Measurements from ENCODE around the gene MCCC1.
"Not testable (repeated sequence)": the region's sequence is repeated elsewhere in the genome, so short reads cannot be mapped to it uniquely, and the experiment has no call there.

The MCCC1 gene

DNA sequence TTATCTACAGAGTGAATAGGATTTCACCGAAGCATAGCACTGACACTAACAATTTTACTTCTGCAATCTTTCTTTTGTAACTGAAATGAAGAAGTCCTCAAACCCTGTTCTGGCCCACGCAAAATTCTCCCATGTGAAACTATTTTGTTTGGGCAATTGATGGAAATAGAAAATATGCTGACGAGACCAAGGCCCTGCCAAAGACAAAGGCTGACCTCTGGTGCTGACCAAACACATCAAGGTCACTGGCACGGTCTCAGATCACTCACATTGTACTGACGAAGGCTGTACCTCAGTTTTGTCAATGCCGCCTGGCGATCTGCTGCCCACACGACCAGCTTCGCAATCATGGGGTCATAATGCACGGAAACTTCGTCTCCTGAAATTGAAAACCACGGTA, 60.5 kb downstream of the MCCC1 start:
- DNase-seq: no peak

DNA sequence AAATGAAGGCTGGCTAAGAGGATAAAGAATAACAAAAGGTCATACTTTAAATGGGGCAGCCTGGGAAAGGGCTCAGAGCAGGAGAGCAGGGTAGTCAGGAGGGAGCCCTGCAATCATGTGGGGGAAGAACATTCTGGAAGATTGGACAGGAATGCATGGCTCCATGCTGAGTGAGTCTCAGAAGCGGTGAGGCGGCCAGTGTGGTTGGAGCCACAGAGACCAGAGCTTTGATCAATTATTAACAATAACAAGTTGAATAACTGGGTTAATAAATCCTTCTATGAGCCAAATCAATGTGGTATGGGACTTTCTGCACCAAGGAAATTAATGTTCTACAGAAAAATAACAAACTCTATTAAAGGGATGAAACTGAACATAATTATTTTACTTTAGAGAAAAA, 61.1 kb downstream of the MCCC1 start:
- no peak for DNase-seq

DNA sequence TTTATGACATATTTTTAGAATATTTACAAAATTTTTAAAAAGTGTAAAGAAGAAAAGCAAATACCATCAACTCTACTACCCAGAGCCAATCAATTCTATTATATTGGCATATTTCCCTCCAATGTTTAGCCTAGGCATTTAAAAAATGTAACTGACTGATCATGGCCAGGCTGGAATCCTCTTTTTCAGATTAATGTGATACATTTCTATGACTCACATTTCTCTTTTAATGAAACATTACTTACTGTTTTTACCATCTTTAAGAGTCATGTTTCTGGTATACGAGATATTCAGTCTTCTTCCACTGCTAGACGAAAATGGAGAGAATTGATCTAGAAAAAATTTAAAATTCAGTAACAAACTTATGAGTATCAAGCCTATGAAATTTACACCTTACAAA, 65.5 kb downstream of the MCCC1 start:
- no peak for DNase-seq

DNA sequence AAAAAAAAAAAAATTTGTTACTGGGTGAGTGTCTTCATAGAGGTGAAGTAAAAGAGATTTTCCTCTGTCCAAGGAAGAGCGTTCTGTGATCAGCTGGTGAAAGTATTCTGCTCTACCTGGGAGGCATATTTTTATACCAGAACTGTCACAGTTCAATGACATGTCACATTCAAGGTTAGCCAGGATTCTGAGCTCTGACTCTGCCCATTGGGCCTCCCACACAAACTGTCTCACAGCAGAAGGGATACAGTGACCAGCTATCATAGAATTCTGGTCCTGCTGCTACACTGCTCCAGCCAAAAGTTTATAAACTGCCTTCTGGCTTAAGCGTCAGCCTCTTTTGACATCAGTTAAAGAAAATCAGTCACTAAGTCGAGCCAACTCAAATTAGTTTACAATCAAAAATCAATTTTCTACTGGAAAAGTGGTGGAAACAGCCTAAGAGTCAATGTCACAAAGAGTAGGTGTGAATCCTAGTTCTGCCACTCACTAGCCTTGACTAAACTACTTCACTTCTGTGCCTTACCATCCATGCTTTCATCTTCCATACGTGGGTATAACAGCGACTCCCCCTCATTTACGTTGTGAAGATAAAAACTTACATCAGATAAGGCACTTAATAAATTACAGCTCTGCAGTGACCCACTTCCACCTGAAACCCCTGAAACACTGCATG, 66.3 kb downstream of the MCCC1 start:
- DNase-seq: no peak

DNA sequence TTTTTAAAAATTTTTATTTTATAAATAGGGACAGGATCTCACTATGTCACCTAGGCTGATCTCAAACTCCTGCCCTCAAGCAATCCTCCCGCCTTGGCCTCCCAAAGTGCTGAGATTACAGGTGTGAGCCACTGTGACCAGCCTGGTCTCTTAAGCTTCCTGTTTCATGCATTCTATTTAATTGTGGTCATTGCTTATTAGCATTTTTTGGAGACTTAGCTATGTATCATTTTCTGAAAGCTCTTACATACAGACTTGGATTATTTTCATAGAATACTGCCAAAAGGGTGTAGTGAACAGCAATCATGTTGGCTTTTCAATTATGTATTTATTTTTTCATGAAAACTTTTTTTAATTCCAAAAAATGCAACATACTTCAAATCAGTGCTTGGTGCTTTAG, 67.5 kb downstream of the MCCC1 start:
- DNase-seq: no peak

DNA sequence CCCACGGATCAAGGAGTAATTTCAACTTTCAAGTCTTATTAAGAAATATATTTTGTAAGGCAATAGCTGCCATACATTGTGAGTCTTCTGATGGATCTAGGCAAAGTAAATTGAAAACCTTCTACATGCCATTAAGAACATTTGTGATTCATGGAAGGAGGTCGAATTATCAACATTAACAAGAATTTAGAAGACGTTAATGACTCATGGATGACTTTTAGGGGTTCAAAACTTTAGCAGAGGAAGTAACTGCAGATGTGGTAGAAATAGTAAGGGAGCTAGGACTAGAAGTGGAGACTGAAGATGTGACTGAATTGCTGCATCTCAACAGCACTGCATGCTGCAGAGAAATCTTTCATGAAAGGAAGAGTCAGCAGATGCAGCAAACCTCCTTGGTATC, 70.9 kb downstream of the MCCC1 start:
- DNase-seq: no peak

DNA sequence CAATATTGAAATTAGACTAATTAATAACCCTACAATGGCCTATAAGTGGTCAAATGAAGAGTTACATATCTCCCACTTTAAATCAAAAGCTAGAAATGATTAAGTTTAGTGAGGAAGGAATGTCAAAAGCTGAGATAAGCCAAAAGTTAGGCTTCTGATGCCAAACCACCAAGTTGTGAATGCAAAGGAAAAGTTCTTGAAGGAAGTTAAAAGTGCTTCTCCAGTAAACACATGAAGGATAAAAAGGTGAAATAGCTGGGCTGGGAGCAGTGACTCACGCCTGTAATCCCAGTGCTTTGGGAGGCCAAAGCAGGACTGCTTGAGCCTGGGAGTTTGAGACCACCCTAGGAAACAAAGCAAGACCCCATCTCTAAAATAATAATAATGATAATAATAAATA, 72.0 kb downstream of the MCCC1 start:
- no peak for DNase-seq

DNA sequence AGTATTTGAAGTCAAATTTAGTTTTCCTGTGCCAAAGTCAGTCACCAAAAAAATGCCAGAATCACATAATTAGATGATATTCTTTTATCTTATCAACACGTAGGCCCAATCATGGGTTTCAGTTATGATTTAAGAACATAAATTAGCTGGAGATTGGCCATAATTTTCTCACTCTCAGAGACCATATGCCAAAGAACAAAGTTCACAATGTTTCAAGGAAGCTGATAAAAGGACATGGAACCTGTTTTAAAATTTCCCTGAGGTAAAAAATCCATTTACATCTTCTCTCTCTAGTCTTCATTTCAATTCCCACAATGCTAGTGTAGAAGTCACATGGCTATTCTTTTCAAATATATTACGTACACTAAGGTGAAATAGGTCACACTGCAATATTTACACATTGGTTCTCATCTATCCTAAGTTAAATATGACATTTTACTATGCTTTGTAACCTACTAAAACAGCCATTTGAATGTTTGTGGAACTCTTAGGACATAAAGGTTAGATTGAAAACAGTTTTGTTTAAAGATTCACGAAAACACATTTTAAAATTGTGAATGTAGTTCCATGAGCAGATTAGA, 76.3 kb downstream of the MCCC1 start:
- DNase-seq: no peak

DNA sequence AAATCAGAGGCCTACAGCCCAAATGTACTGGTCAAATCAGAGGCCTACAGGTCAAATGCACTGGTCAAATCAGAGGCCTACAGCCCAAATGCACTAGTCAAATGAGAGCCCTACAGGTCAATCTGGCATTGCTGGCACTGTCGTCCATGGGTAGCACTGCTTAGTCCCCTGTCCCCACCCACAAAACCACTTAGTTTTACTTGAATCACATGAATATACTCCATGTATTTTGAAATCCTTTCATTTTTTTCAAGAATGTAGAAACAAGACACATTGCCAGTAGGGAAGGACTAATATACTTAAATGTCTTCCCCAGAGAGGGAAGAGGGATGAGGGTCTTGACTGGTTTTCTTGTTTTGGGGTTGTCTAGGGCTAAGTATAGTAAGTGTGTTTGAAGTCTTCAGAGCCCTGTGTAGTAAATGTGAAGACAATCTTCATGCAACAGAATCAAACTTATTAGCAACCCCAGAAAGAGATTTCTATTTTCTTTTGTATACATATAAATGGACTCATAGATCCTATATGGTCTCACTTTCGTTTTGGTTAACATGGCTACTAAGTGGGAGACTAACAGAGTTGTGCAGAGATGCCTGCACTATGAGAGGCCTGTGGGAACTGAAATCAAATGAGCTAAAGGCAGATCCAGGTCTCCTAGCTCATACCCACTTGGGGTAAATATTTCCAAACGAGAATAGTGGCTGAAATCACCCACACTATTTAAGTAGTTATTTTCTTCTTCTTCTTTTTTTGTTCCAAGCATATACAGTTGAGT, 80.7 kb downstream of the MCCC1 start:
- DNase-seq: no peak

DNA sequence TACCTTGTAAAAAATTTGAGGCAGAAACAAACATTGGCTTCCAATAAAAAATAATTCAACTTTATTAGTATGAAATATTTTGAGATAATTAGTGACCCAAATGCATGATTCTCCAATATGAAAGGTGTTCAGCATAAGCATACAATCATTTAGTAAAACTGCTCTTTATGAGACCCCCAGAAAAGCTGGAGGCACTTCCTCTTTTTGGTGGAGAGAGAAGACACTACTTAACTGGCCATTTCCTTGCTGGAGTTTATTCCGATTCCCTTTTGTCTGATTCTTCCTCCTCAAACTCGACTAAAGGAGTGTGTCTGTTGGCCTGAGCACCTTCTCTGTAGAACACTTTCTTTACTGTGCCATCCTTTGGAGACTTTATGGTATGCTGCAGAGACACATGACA, 84.1 kb downstream of the MCCC1 start:
- DNase-seq: no peak

DNA sequence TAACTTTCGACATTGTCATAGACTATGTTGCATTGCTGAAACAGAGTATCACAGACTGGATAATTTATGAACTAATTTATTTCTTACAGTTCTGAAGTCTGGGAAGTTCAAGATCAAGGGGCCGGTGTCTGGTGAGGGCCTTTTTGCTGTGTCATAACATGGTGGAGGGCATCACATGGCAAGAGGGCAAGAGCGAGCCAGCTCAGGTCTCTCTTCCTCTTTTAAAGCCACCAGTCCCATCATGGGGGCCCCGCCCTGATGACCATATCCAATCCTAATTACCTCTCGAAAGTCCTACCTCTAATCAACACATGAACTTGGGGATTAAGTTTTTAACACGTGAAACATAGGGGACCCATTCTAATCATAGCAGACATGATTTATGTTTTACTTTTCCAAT, 85.4 kb downstream of the MCCC1 start:
- DNase-seq: no peak

DNA sequence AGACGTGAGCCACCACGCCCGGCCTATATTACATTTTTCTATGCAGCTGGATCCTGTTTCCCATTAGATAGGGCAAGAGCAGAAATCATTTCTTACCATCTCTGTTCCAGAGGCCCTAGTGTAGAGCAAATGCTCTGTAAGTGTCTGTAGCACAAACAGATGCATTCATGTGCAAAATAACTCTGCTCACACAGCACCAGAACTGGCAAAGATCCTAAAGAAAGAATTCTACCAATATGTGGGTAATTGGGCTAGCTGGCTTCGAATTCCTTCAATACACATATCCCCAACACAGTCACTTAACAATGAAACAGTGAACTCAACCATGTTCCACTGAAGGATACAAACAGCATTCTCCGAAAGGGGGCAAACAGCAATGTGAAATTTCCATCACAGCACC, 86.2 kb downstream of the MCCC1 start:
- no peak for DNase-seq

DNA sequence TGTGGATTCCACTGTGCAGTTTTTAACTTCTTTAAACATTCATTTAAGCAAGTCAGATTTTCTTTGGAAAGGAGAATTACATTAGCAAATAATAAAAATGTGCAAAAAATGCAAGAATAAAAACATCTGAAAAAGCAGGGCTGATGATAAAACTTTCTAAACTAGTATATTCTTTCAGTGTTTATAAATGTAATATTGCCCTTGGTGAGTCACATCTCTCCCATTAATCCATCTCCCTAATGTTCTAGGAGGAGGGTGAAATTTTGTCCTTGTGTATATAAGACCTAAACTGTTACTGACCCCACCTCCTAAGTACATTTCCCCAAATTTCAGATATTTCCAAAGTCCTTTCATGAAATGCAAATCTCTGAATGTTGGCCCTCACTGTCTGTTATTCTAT, 90.5 kb downstream of the MCCC1 start:
- DNase-seq: no peak

DNA sequence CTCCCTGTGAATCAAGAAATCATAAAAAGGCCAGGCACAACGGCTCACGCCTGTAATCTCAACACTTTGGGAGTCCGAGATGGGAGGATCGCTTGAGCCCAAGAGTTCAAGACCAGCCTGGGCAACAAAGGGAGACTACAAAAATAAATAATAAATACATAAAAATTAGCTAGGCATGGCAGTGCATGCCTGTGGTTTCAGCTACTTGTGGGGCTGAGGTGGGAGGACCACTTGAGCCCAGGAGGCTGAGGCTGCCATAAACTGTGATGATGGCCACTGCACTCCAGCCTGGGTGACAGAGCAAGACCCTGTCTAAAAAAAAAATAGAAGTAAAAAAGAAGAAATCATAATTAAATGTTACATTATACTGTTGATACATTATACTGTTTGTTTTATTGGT, 91.0 kb downstream of the MCCC1 start:
- no peak for DNase-seq

DNA sequence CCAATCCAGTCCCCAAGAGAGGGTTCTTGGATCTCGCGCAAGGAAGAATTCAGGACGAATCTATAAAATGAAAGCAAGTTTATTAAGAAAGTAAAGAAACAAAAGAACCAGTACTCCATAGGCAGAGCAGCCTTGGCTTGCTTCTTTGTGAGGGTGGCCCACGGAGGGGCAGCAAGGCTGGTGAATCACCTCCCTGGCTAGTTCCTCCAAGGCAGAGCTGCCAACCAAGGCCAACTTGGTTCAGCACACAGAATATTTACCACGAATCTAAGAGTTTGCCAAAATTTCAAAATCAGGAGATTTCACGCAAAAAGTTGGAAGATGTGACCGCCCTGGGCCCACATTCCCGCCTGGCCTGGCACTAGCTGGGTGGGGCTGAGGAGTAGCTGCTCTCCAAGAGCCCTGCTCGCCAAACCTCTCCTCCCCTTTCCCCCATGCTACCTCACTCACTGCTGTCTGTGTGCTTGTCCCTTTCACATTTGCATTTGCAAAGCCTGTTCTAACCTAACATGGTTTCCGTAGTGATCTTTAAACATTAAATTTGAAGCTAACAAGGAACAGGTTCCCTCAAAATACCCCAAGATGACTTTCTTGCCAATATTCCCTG, 92.8 kb downstream of the MCCC1 start:
- DNase-seq: no peak

DNA sequence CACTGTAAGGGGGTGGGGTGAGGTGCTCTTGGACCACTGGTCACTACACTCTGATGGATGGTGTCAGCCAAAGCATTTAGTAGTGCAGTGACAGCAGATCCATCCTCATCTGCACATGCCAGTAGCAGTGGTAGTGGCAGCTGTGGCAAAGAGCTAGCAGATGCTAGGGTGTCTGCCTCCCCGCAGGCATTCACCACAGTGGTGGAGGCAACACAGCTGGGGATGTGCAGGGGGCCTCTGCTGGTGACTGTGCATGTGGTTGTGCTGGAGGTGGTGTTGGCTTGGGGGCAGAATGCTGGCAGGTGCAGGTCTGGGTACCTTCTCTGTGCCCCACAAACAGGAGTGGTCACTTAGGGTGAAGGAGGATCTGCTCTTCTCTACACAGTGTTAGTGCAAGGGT, 99.5 kb downstream of the MCCC1 start:
- no peak for DNase-seq

DNA sequence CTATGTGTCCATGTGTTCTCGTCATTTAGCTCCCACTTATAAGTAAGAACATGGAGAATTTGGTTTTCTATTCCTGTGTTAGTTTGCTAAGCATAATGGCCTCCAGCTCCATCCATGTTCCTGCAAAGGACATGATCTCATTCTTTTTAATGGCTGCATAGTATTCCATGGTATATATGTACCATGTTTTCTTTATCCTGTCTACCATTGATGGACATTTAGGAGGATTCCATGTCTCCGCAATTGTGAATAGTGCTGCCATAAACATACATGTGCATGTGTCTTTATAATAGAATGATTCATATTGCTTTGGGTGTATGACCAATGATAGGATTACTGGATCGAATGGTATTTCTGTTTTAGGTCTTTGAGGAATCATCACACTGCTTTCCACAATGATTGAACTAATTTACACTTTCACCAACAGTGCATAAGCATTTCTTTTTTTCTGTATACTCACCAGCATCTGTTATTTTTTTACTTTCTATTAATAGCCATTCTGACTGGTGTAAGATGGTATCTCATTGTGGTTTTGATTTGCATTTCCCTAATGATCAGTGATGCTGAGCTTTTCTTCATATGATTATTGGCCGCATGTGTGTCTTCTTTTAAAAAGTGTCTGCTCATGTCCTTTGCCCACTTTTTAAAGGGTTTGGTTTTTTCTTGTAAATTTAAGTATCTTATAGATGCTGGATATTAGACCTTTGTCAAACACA, 105.7 kb downstream of the MCCC1 start:
- not testable (repeated sequence) for DNase-seq

DNA sequence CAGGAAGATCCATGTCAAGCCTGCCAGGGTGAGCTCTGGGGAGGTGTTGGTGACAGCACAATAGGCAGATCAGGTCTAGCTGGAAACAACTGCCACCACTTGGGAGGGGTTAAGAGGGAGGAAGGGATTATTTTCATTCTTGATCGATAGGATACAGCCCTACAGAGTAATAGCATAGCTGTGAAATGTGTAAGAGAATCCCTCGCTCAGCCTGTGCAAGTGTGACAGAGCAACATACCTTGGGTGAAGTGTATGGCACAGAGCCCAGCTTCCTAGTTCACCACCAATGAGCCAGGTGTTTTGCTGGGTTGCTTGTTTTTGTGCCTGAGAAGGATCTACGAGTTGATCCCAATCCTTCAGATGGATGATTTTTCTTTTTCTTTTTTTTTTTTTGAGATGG, 109.7 kb downstream of the MCCC1 start:
- no peak for DNase-seq

DNA sequence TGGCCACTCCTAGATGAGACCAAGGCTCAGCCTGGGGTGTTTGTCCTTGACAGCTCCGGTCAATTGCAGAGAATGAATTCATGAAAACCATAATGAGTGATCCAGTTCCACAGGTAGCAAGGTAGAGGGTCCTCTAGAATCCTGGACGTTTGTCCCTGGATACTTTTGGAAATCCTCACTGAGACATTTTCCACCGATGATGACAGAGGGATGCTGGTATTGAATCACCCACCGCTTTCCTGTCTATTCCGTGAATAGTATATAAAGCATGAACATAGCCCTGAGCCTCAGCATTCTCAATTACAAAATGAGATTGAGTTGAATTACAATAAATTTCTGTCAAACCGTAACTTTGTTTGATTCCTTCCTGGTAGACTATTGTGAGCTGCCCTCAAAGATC, 113.3 kb downstream of the MCCC1 start:
- no peak for DNase-seq

DNA sequence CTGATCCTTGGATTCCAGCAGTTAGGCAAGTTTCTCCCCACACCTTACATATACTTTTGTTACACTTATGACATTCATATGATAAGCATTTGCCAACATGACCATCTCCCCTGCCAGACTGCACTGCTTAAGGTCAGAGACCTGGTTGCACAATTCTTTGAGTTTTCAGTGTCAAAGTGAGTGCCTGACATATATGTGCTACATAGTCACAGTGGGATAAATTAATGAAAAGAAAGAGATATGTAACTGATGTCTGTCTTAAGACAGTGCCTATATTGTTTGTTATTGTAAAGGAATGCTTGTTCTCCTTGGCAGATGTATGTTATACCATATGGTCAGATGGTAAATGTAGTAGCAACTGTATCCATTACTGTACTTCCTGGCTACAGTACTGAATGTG, 115.4 kb downstream of the MCCC1 start:
- DNase-seq: no peak

DNA sequence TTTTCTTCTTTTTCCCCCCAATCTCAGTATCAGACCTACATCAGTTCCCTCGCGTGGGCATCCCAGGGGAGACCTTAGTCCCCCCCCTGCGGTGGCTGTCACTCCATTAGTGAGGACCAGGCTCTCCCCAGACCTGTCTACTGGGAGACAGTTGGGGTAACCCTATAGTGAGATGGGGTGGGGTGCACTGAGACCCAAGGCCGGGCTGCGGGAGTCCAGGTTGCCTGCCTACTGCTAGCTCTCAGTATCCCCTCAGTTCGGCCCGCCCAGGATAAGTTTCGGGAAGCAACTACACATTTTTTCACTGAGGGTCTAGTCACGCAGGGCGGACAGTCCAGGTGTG, 118.3 kb downstream of the MCCC1 start:
- DNase-seq: no peak

DNA sequence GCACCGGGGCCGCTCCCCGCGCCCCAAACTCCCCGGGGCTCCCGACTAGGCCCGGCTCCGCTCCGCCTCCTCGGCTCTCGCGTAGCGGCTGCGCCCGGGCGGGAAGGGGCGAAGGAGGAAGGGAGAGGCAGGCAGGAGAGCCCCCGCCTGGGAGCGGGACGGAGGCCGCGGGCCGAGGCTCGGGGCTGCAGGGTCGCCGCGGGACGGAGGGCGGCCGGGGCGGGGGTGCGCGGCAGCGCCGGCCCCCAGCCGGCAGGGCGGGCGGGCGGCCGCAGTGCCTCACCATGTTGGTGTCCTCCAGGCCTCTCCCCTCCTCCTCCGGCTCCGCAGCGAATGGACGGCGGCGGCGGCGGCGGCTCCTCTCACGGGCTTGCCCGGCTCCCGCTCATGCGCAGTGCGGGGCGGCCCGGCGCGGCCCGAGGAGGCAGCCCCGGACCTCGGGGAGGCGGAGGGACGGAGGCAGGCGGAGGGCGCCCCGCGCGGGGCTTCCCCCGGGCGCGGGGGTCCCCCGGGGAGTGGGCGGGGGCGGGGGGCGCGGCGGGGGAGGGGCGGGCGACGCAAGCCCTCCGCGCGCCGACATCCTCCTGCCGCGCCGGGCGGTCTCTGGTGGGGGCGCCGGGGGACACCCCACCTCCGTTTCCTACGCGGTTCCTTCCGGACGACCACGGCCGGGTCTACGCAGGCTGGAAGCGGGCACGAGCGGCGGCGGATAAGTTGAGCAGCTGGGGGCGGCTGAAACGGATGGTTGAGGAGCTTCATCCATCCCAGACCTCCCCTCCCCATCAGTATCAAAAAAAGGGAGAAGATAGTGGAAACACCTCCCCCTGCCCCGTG, 118.9 kb downstream of the MCCC1 start, which contains the start of gene DCUN1D1:
DCUN1D1 (minus strand) TSS at position 335 of the 834 bp plus-strand sequence; CDS start at position 286, 49 bp downstream.
- peak; percentile 61 for DNase-seq
